ENCODE measurements around the gene ADAMTS15.

The ADAMTS15 gene

DNA sequence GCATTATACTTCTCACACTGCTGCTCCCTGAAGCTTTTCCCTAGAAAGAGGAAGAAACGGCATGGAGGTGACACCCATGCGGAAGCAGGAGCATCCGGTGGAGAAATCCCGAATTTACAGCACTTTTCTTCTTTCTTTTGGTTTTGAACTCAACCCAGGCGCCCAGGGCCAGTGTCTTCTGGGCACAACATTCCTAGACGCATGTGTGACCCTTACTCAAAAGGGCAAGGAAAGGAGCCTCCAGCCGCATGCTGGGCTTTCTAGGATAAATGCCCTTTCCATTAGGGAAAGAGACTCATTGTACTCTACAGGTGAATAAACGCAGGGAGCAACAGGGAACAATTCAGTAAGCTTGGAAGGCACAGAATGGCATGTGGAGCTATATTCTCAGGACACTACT lies 39.5 kb upstream of the ADAMTS15 start:
- no peak for DNase-seq (ENCODE audit: low read depth, low spot score)
- Histone ChIP-seq H3K27me3 (ENCODE audit: control insufficient read depth, insufficient read depth, low read length) (no peaks in the 10 kb centered on the region), H3K36me3 (ENCODE audit: control insufficient read depth, insufficient read depth, low read length) (no peaks in the 10 kb centered on the region), H3K27ac (ENCODE audit: low read length) (no peak overlapping the region), H3K9me3 (ENCODE audit: control insufficient read depth, insufficient read depth, low read length) (no peaks in the 10 kb centered on the region), H3K4me3 (ENCODE audit: low read length) (no peak overlapping the region), H3K4me1 (ENCODE audit: control insufficient read depth, insufficient read depth, low read length) (peaks cover 4% of the 10 kb centered on the region)
- WGBS (ENCODE audit: insufficient coverage, insufficient read length), result no CpG with 5 or more reads among the region's 8 CpGs

DNA sequence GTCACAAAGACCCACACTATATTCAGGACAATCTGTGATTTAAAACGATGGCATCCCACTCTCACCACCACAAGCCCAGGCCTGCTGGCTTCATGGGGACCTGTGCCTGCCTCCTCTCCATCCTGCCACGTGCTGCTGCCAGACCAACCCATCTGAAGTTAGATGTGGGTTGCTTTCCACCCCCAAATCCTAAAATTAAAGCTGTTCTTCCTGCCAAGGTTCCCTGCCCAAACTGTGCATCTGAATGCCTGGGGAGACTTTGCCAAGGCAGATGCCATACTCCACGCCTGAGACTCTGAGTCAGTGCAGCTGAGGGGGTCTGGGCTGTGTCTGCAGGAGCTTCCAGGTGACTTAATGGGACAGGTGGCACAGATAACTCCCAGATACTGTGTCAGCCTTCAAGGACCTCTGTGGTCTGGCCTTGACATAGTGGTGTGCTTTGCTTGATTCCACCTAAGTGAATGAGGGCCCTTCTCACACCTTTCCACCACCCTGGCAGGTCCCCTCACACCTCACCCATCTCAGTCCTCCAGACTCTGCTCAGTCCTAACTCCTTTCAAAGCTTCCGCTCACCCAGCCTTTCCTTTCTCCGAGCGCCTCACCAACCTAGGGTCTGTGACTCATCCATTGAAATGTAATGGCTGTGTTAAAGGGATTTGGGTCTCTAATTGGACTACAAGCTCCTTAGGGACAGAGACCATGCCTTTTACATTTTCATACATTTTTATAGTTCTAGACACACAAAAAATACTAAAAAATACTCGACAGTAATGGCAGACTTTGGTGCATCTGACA lies 38.7 kb upstream of the ADAMTS15 start:
- no peak for DNase-seq (ENCODE audit: low read depth, low spot score)
- Histone ChIP-seq H3K4me1 (ENCODE audit: control insufficient read depth, insufficient read depth, low read length) (peaks cover 2% of the 10 kb centered on the region), H3K27me3 (ENCODE audit: control insufficient read depth, insufficient read depth, low read length) (no peaks in the 10 kb centered on the region), H3K4me3 (ENCODE audit: low read length) (no peak overlapping the region), H3K36me3 (ENCODE audit: control insufficient read depth, insufficient read depth, low read length) (no peaks in the 10 kb centered on the region), H3K27ac (ENCODE audit: low read length) (no peak overlapping the region), H3K9me3 (ENCODE audit: control insufficient read depth, insufficient read depth, low read length) (no peaks in the 10 kb centered on the region)
- no CpG with 5 or more reads among the region's 7 CpGs for WGBS (ENCODE audit: insufficient coverage, insufficient read length)

DNA sequence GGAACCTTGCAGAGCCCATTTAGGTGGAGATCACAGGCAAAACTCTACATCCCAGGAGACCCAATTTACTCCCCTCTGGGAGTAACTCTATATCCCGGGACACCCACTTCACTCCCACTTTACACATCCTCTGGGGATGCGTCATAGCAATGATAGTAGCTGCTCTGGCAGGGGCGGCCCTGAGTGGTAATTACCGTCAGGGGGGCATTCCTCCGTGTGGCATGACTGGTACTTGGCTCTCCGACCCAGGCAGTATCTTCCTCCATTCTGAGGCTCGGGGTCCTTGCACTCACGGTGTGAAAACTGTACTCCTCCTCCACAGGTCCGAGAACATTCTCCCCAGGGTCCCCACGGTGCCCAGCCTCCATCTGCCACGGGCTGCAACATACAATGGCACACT lies 37.2 kb upstream of the ADAMTS15 start:
- DNase-seq (ENCODE audit: low read depth, low spot score), result no peak
- Histone ChIP-seq H3K4me1 (ENCODE audit: control insufficient read depth, insufficient read depth, low read length) (no peaks in the 10 kb centered on the region), H3K36me3 (ENCODE audit: control insufficient read depth, insufficient read depth, low read length) (no peaks in the 10 kb centered on the region), H3K27me3 (ENCODE audit: control insufficient read depth, insufficient read depth, low read length) (no peaks in the 10 kb centered on the region), H3K9me3 (ENCODE audit: control insufficient read depth, insufficient read depth, low read length) (no peaks in the 10 kb centered on the region), H3K4me3 (ENCODE audit: low read length) (no peak overlapping the region), H3K27ac (ENCODE audit: low read length) (no peak overlapping the region)
- WGBS (ENCODE audit: insufficient coverage, insufficient read length), result no CpG with 5 or more reads among the region's 11 CpGs

DNA sequence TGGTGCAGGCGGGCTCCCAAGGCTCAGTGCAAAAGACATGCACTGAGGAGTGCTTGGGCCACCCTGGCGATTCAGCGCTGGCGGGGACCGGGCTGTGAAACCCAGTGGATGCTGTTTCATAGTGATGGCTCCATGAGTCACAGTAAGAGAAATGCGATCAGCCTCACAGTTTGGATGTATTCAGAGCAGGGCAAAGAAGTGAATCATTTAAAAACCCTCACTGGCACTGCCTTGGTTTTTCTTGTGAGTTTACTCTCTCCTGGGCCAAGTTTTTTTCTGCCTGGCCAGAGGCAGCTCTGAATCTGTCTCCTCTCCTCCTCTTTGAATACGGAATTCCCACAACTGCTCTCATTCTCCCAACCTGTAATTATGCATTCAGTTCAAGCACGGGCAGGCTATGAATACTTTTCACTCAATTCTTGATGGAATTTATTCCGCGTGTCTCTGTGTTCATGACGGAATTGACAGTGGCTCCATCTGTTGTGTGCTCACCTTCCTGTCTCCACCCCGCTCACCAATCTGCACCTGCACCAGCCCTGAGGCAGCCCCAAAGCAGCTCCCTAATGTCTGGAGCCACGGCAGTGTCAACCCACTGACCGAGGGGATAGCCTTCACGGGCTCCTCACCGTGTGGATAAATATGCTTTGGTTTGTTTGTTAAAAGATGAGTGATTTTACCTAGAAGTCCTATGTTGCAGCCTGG lies 34.9 kb upstream of the ADAMTS15 start:
- Histone ChIP-seq H3K27ac (ENCODE audit: low read length) (no peak overlapping the region), H3K27me3 (ENCODE audit: control insufficient read depth, insufficient read depth, low read length) (no peaks in the 10 kb centered on the region), H3K4me3 (ENCODE audit: low read length) (no peak overlapping the region), H3K4me1 (ENCODE audit: control insufficient read depth, insufficient read depth, low read length) (no peaks in the 10 kb centered on the region), H3K9me3 (ENCODE audit: control insufficient read depth, insufficient read depth, low read length) (no peaks in the 10 kb centered on the region), H3K36me3 (ENCODE audit: control insufficient read depth, insufficient read depth, low read length) (no peaks in the 10 kb centered on the region)
- WGBS (ENCODE audit: insufficient coverage, insufficient read length), result no CpG with 5 or more reads among the region's 16 CpGs
- no peak for DNase-seq (ENCODE audit: low read depth, low spot score)

DNA sequence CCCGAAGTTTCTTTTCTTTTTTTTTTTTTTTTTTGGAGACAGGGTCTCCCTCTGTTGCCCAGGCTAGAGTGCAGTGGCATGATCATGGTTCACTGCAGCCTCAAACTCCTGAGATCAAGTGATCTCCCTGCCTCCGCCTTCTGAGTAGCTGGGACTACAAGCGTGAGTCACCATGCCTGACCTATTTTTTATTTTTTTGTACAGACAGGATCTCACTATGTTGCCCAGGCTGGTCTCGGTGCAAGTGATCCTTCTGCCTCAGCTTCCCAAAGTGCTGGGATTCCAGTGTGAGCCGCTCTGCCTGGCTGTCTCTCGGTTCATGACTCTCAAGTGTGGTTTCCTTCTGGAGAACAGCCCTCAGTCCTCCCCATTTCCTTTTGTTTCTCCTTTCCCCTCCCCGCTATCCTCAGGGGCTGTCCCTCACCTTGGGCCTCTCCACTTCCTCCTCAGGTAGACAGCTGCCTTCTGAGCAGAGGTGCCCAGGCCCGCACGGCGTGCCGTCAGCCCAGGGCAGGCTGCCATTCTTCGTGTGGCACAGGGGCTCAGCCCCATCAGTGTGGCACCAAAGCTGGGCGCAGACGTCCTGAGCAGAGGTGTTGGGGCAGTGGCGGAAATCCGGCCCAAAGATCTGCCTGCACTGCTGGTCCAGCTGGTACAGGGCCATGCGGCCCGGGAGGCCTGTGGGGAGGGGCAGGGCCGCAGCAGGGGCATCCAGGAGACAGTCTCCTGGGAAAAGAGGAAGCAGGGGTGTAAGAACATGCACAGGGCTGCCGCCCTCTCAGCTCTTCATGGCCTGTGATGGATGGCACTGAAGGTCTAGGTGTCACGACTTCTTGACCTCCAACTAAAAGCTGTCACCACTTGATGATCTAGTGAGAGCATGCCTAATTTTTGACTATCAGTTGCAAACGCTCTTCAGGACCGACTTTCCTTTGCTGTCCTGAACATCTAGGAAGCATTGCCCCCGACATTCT lies 34.1 kb upstream of the ADAMTS15 start:
- no peak for DNase-seq (ENCODE audit: low read depth, low spot score)

DNA sequence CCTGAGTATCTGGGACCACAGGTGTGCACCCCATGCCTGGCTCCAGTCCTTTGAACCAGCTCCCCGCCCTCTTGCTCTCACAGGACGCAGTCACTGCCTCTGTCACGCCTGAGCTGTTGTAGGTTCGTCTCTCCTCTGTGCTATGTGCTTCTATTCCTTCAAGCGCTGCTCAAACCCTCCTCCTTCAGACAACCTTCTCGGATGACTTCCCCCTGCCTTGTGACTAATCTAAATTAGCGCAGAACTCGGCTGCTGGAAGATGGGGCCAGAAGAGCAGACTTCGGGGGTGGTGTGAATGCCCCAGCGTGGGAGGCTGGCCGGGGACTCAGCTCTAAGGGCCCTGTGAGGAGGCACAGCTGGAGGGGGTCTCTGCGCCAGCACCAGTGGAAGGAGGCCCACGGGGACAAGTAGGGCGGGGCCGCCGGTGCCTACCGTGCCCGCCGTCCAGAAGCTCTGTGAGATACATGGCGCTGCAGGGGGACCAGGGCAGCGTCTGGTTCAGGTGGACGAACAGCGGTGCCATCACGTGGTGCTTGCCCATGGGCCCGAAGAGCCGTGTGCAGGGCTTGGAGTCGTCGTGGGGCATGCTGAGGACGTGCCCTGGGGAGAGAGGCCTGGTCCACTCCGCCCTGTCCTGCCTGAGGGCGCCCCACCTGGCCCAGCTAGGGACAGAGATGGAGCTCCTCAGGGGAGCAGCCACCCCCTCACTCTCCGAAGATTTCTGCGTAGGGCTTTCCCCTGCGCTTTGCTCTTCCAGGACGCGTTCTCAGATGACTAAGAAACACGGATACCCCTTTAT lies 32.5 kb upstream of the ADAMTS15 start:
- no peaks in the 10 kb centered on the region for H3K9me3 ChIP-seq (ENCODE audit: control insufficient read depth, insufficient read depth, low read length)
- no peaks in the 10 kb centered on the region for H3K27me3 ChIP-seq (ENCODE audit: control insufficient read depth, insufficient read depth, low read length)
- H3K4me3 ChIP-seq (ENCODE audit: low read length), result no peak overlapping the region
- no CpG with 5 or more reads among the region's 37 CpGs for WGBS (ENCODE audit: insufficient coverage, insufficient read length)
- no peak for DNase-seq (ENCODE audit: low read depth, low spot score)
- no peak overlapping the region for H3K27ac ChIP-seq (ENCODE audit: low read length)
- H3K36me3 ChIP-seq (ENCODE audit: control insufficient read depth, insufficient read depth, low read length), result no peaks in the 10 kb centered on the region
- no peaks in the 10 kb centered on the region for H3K4me1 ChIP-seq (ENCODE audit: control insufficient read depth, insufficient read depth, low read length)

More for the DNA sequence above, 34.1 kb upstream of the ADAMTS15 start:
- no peaks in the 10 kb centered on the region for H3K9me3 ChIP-seq (ENCODE audit: control insufficient read depth, insufficient read depth, low read length)
- H3K4me1 ChIP-seq (ENCODE audit: control insufficient read depth, insufficient read depth, low read length), result no peaks in the 10 kb centered on the region
- WGBS (ENCODE audit: insufficient coverage, insufficient read length), result no CpG with 5 or more reads among the region's 24 CpGs
- no peak overlapping the region for H3K4me3 ChIP-seq (ENCODE audit: low read length)
- no peak overlapping the region for H3K27ac ChIP-seq (ENCODE audit: low read length)
- H3K27me3 ChIP-seq (ENCODE audit: control insufficient read depth, insufficient read depth, low read length), result no peaks in the 10 kb centered on the region
- no peaks in the 10 kb centered on the region for H3K36me3 ChIP-seq (ENCODE audit: control insufficient read depth, insufficient read depth, low read length)

DNA sequence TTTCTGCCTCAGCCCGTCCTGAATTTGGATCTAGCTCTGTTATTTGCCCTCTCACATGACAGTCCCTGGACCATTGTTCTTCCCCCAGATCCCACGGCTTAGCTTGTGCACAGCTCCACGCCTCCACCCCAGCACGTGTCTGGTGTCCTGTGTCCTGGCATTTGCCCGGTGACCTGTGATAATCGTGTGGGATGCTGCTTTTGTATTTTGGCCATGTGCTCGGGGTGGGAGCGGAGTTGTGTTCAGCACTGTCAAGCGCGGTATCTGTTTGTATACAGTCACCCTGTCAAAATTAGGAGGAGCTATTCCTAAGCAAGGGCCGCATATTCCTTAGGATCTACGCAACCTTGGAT lies 31.9 kb upstream of the ADAMTS15 start:
- no CpG with 5 or more reads among the region's 12 CpGs for WGBS (ENCODE audit: insufficient coverage, insufficient read length)
- Histone ChIP-seq H3K9me3 (ENCODE audit: control insufficient read depth, insufficient read depth, low read length) (no peaks in the 10 kb centered on the region), H3K27me3 (ENCODE audit: control insufficient read depth, insufficient read depth, low read length) (no peaks in the 10 kb centered on the region), H3K4me3 (ENCODE audit: low read length) (no peak overlapping the region), H3K4me1 (ENCODE audit: control insufficient read depth, insufficient read depth, low read length) (no peaks in the 10 kb centered on the region), H3K27ac (ENCODE audit: low read length) (no peak overlapping the region), H3K36me3 (ENCODE audit: control insufficient read depth, insufficient read depth, low read length) (no peaks in the 10 kb centered on the region)
- no peak for DNase-seq (ENCODE audit: low read depth, low spot score)

DNA sequence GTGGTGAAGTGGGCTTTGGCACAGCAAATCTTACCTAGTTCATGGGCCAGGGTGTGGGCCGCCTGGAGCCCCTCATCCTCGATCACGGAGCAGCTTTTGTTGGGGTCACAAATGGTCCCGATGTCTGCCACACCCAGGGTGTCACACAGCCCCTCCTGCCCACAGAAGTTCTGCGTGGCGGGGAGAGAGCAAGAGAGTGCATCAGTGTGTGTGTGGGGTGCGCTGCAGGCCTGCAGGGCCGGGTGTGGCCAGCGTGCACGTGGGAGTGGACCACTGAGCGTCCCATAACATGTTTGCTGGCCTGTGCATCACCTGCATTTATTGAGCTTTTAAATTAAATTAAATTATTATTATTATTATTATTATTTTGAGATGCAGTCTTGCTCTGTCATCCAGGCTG lies 31.5 kb upstream of the ADAMTS15 start:
- WGBS (ENCODE audit: insufficient coverage, insufficient read length), result no CpG with 5 or more reads among the region's 11 CpGs
- Histone ChIP-seq H3K27ac (ENCODE audit: low read length) (no peak overlapping the region), H3K4me3 (ENCODE audit: low read length) (no peak overlapping the region), H3K27me3 (ENCODE audit: control insufficient read depth, insufficient read depth, low read length) (no peaks in the 10 kb centered on the region), H3K9me3 (ENCODE audit: control insufficient read depth, insufficient read depth, low read length) (no peaks in the 10 kb centered on the region), H3K36me3 (ENCODE audit: control insufficient read depth, insufficient read depth, low read length) (no peaks in the 10 kb centered on the region), H3K4me1 (ENCODE audit: control insufficient read depth, insufficient read depth, low read length) (no peaks in the 10 kb centered on the region)
- DNase-seq (ENCODE audit: low read depth, low spot score), result no peak

DNA sequence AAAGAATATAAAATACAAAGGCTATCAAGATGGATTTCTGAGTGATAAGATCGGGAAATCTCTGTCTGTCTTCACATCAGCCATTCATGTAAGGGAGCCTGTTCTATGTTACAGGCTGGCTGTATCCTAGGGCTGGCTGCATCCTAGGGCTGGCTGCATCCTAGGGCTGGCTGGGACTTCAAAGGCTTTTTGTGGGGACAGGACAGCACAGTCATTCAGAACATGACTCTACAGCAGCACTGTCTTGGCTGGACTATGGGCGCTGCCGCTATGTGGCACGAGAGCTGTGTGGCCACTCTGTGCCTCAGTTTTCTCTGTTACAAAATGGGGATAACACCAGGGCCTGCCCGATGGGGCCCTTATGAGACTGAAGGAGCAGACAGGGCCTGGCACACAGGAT lies 30.2 kb upstream of the ADAMTS15 start:
- DNase-seq (ENCODE audit: low read depth, low spot score), result no peak
- H3K9me3 ChIP-seq (ENCODE audit: control insufficient read depth, insufficient read depth, low read length), result no peaks in the 10 kb centered on the region
- H3K4me3 ChIP-seq (ENCODE audit: low read length), result no peak overlapping the region
- H3K27ac ChIP-seq (ENCODE audit: low read length), result no peak overlapping the region
- H3K27me3 ChIP-seq (ENCODE audit: control insufficient read depth, insufficient read depth, low read length), result no peaks in the 10 kb centered on the region
- H3K4me1 ChIP-seq (ENCODE audit: control insufficient read depth, insufficient read depth, low read length), result no peaks in the 10 kb centered on the region
- WGBS (ENCODE audit: insufficient coverage, insufficient read length), result no CpG with 5 or more reads among the region's 5 CpGs
- no peaks in the 10 kb centered on the region for H3K36me3 ChIP-seq (ENCODE audit: control insufficient read depth, insufficient read depth, low read length)

DNA sequence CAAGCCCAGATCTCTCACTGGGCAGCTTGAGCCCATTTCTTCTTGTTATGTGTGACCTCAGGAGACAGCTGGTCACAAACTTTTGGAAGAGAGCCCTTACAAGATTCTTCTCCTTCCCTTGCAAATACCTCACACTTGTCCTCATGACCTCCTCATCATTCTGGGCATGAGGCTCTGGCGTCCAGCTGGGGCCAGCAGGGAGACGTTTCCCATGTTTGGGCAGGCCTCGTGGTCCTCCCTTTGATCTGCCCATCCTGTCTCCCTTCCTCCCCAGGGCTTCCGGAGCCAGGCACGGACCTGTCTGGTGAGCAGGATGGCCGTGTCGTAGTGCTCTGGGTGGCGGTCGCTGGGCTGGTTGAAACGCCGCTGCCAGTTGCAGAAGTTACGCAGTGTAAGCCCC lies 29.7 kb upstream of the ADAMTS15 start:
- DNase-seq (ENCODE audit: low read depth, low spot score), result no peak
- no peaks in the 10 kb centered on the region for H3K9me3 ChIP-seq (ENCODE audit: control insufficient read depth, insufficient read depth, low read length)
- no peak overlapping the region for H3K4me3 ChIP-seq (ENCODE audit: low read length)
- H3K36me3 ChIP-seq (ENCODE audit: control insufficient read depth, insufficient read depth, low read length), result no peaks in the 10 kb centered on the region
- no peak overlapping the region for H3K27ac ChIP-seq (ENCODE audit: low read length)
- H3K4me1 ChIP-seq (ENCODE audit: control insufficient read depth, insufficient read depth, low read length), result no peaks in the 10 kb centered on the region
- H3K27me3 ChIP-seq (ENCODE audit: control insufficient read depth, insufficient read depth, low read length), result no peaks in the 10 kb centered on the region
- WGBS (ENCODE audit: insufficient coverage, insufficient read length), result no CpG with 5 or more reads among the region's 12 CpGs

Data from iPS DF 6.9 (cell line).